Endothelial cell of umbilical vein (primary cell): ENCODE data around the gene MRPS6.

Source experiments
- CTCF ChIP-seq, 2 donors: IDR thresholded peaks; 1 replicate in 1 of 2; 2 replicates in 1 of 2; pipeline ENCODE4 v1.5.1; 2011; ENCODE audit warnings: low read length in 2 of 2, mild to moderate bottlenecking in 2 of 2, moderate library complexity in 2 of 2, control low read depth in 1 of 2, inconsistent platforms in 1 of 2, low read depth in 1 of 2; ENCODE audit not compliant: insufficient read depth in 1 of 2; ENCODE audit errors: extremely low read depth in 1 of 2
- JUN ChIP-seq: IDR thresholded peaks from 2 replicates; pipeline ENCODE4 v1.6.1; 2011; ENCODE audit warnings: borderline replicate concordance, low read depth; ENCODE audit not compliant: insufficient read length, insufficient read depth

- TF ChIP-seq JUN = no peak
- TF ChIP-seq CTCF (IDR thresholded peaks at IDR 0.05; ENCODE audit: extremely low read depth in 1 of 2, insufficient read depth in 1 of 2, low read depth in 1 of 2, low read length in 2 of 2) = no peak
These were observed 114.6 kb downstream of the MRPS6 start for GRCh38 chr21:34187935-34188334.
